ENCODE measurements around the gene TCF7L2.

The TCF7L2 gene

DNA sequence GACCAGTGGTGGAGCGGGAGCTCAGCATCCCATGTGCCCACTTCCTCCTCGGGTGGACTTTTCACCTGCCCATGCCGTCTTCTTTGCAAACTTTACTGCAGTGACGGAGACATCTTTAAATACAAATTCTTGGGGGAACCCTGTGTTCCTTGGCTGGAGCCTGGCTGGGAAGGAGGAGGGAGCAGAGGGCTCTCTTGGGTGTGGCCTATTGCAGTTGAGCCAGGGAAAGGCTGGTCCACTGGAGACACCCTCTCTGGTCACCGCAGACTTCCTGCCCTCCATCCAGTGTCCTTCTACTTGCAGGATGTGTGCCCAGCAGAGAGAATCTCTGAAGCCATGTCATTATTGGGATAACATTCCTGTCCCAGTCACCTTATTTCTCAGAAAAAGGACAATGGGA is 67.3 kb downstream of the TCF7L2 start:
- H3F3A ChIP-seq (ENCODE audit: insufficient read depth, low read length), result no peaks in the 10 kb centered on the region
- H3K4me3 ChIP-seq (ENCODE audit: low read depth, low read length, poor library complexity, severe bottlenecking), result no peak overlapping the region
- no peak overlapping the region for H3K27ac ChIP-seq (ENCODE audit: low read depth, low read length, poor library complexity, severe bottlenecking)
- H3K79me2 ChIP-seq (ENCODE audit: insufficient read depth, low read length), result peaks cover 37% of the 10 kb centered on the region
- H3K36me3 ChIP-seq (ENCODE audit: insufficient read depth, low read length), result no peaks in the 10 kb centered on the region
- H3K9me2 ChIP-seq (ENCODE audit: low read depth, low read length), result no peaks in the 10 kb centered on the region
- no peak overlapping the region for H3K4me2 ChIP-seq (ENCODE audit: low read length)
- no peak overlapping the region for H3K9ac ChIP-seq (ENCODE audit: low read length)
- no peaks in the 10 kb centered on the region for H3K9me3 ChIP-seq (ENCODE audit: low read length)
- H2AFZ ChIP-seq (ENCODE audit: low read length), result no peak overlapping the region
- H3K4me1 ChIP-seq (ENCODE audit: insufficient read depth, low read length, severe bottlenecking), result peaks cover 79% of the 10 kb centered on the region
- no peaks in the 10 kb centered on the region for H3K27me3 ChIP-seq (ENCODE audit: insufficient read depth, low read length)
- TF ChIP-seq, protein P1, sequence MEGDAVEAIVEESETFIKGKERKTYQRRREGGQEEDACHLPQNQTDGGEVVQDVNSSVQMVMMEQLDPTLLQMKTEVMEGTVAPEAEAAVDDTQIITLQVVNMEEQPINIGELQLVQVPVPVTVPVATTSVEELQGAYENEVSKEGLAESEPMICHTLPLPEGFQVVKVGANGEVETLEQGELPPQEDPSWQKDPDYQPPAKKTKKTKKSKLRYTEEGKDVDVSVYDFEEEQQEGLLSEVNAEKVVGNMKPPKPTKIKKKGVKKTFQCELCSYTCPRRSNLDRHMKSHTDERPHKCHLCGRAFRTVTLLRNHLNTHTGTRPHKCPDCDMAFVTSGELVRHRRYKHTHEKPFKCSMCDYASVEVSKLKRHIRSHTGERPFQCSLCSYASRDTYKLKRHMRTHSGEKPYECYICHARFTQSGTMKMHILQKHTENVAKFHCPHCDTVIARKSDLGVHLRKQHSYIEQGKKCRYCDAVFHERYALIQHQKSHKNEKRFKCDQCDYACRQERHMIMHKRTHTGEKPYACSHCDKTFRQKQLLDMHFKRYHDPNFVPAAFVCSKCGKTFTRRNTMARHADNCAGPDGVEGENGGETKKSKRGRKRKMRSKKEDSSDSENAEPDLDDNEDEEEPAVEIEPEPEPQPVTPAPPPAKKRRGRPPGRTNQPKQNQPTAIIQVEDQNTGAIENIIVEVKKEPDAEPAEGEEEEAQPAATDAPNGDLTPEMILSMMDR (IDR thresholded peaks at IDR 0.05; ENCODE audit: low read length), result no peak
- no peak for TF ChIP-seq EZH2 (IDR thresholded peaks at IDR 0.05; ENCODE audit: borderline replicate concordance, low read length)
- no peaks in the 10 kb centered on the region for H4K20me1 ChIP-seq (ENCODE audit: insufficient read depth, low read length)

DNA sequence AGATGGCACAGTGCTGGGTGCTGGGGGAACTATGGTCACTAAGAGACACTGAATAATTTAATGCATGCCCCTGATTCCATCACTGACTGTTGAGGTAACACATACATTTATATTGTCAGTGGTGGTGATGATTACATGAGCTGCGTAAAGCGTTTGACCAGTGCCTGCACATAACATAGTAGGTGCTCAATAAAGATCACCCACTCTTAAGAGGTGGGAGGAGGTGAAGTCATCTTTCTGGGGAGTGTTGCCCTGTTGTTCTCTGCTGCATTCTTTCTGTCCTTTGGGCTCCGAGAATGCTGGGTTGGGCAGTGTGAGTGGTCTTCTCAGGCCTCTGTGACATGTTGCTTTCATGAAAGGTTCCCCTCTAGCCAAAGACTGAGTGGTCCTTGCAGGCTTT is 68.0 kb downstream of the TCF7L2 start:
- peaks cover 74% of the 10 kb centered on the region for H3K4me1 ChIP-seq (ENCODE audit: insufficient read depth, low read length, severe bottlenecking)
- H3K4me2 ChIP-seq (ENCODE audit: low read length), result no peak overlapping the region
- no peaks in the 10 kb centered on the region for H4K20me1 ChIP-seq (ENCODE audit: insufficient read depth, low read length)

DNA sequence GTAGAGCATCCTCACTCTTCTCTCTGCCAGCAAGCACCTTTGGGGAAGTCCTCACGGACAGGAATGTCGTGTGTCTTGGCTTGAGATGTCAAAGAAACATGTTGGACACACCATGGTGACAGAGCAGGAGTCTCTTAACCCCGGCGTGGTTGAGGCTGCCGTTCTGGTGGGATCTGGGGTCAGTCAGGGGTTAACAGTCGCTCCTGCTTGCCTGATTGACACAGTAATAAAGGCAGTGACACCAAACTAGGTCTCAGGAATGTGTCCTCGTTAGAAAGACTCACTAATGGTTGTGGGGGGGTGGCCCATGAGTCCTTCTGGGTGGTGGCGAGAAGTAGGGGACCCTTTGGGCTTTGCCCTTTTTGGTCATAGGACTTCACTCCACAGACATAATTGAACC is 69.0 kb downstream of the TCF7L2 start:
- no peak for TF ChIP-seq EZH2 (IDR thresholded peaks at IDR 0.05; ENCODE audit: borderline replicate concordance, low read length)
- TF ChIP-seq, protein P1 (IDR thresholded peaks at IDR 0.05; ENCODE audit: low read length), result no peak
- Histone ChIP-seq H4K20me1 (ENCODE audit: insufficient read depth, low read length) (no peaks in the 10 kb centered on the region), H2AFZ (ENCODE audit: low read length) (no peak overlapping the region), H3K36me3 (ENCODE audit: insufficient read depth, low read length) (no peaks in the 10 kb centered on the region), H3K27me3 (ENCODE audit: insufficient read depth, low read length) (no peaks in the 10 kb centered on the region), H3K4me1 (ENCODE audit: insufficient read depth, low read length, severe bottlenecking) (peaks cover 67% of the 10 kb centered on the region), H3K9me3 (ENCODE audit: low read length) (no peaks in the 10 kb centered on the region), H3K9ac (ENCODE audit: low read length) (no peak overlapping the region), H3K4me3 (ENCODE audit: low read depth, low read length, poor library complexity, severe bottlenecking) (no peak overlapping the region), H3K9me2 (ENCODE audit: low read depth, low read length) (no peaks in the 10 kb centered on the region), H3F3A (ENCODE audit: insufficient read depth, low read length) (no peaks in the 10 kb centered on the region), H3K27ac (ENCODE audit: low read depth, low read length, poor library complexity, severe bottlenecking) (peak overlapping the region; percentile 7), H3K79me2 (ENCODE audit: insufficient read depth, low read length) (peaks cover 26% of the 10 kb centered on the region), H3K4me2 (ENCODE audit: low read length) (peak overlapping the region; percentile 26; the same call in 1 of the 2 replicates)

More for the DNA sequence above, 68.0 kb downstream of the TCF7L2 start:
- no peak overlapping the region for H3K27ac ChIP-seq (ENCODE audit: low read depth, low read length, poor library complexity, severe bottlenecking)
- H2AFZ ChIP-seq (ENCODE audit: low read length), result no peak overlapping the region
- no peak overlapping the region for H3K4me3 ChIP-seq (ENCODE audit: low read depth, low read length, poor library complexity, severe bottlenecking)
- no peak overlapping the region for H3K9ac ChIP-seq (ENCODE audit: low read length)
- no peaks in the 10 kb centered on the region for H3K27me3 ChIP-seq (ENCODE audit: insufficient read depth, low read length)
- no peaks in the 10 kb centered on the region for H3K9me2 ChIP-seq (ENCODE audit: low read depth, low read length)
- H3K79me2 ChIP-seq (ENCODE audit: insufficient read depth, low read length), result peaks cover 35% of the 10 kb centered on the region
- H3K9me3 ChIP-seq (ENCODE audit: low read length), result no peaks in the 10 kb centered on the region
- no peaks in the 10 kb centered on the region for H3F3A ChIP-seq (ENCODE audit: insufficient read depth, low read length)
- no peaks in the 10 kb centered on the region for H3K36me3 ChIP-seq (ENCODE audit: insufficient read depth, low read length)
- TF ChIP-seq, protein P1 (IDR thresholded peaks at IDR 0.05; ENCODE audit: low read length), result no peak
- TF ChIP-seq EZH2 (IDR thresholded peaks at IDR 0.05; ENCODE audit: borderline replicate concordance, low read length), result no peak
